Uterus (tissue), 2 donors: ENCODE data around the gene TBC1D14.

Experiments used
- CTCF ChIP-seq, 4 experiments: fragments of 200-600 bp in 2 of 4; fragments of 450-650 bp in 2 of 4; sonication (generic) in 2 of 4; IDR thresholded peaks; one replicate each; pipeline ENCODE4 v1.5.1; 2016 to 2019; ENCODE audit warnings: antibody characterized with exemption in 4 of 4, mild to moderate bottlenecking in 2 of 4, moderate library complexity in 1 of 4
- POLR2A ChIP-seq, 2 donors: fragments of 450-650 bp; IDR thresholded peaks; one replicate each; pipeline ENCODE4 v1.6.1; 2016; ENCODE audit warnings: antibody characterized with exemption in 2 of 2, mild to moderate bottlenecking in 1 of 2, moderate library complexity in 1 of 2

- TF ChIP-seq CTCF (IDR thresholded peaks at IDR 0.05): no peak
- TF ChIP-seq POLR2A (IDR thresholded peaks at IDR 0.05): no peak
Measured at GRCh38 chr4:6877067-6877466, 32.6 kb upstream of the TBC1D14 start.
